Vagina (tissue), 2 donors: ENCODE measurements around the gene PBX1.

ENCODE experiments used
- POLR2A ChIP-seq, 2 donors: fragments of 450-650 bp; IDR thresholded peaks; one replicate each; pipeline ENCODE4 v1.6.1; 2017; ENCODE audit warnings: antibody characterized with exemption in 2 of 2, mild to moderate bottlenecking in 2 of 2, moderate library complexity in 2 of 2
- POLR2AphosphoS5 ChIP-seq, 2 donors: sonication (generic); formaldehyde crosslinking; IDR thresholded peaks; one replicate each; pipeline ENCODE4 v1.9.0; 2017; ENCODE audit warnings: antibody characterized with exemption in 2 of 2, mild to moderate bottlenecking in 2 of 2, low read depth in 1 of 2; ENCODE audit not compliant: insufficient read depth in 1 of 2
- TF ChIP-seq, protein P1 (sequence below), 3 experiments: fragments of 450-650 bp in 2 of 3; fragments of 200-600 bp in 1 of 3; sonication (generic) in 1 of 3; IDR thresholded peaks; one replicate each; pipeline ENCODE4 v1.5.1; 2017 to 2019; ENCODE audit warnings: antibody characterized with exemption in 3 of 3, mild to moderate bottlenecking in 2 of 3, moderate library complexity in 2 of 3

DNA sequence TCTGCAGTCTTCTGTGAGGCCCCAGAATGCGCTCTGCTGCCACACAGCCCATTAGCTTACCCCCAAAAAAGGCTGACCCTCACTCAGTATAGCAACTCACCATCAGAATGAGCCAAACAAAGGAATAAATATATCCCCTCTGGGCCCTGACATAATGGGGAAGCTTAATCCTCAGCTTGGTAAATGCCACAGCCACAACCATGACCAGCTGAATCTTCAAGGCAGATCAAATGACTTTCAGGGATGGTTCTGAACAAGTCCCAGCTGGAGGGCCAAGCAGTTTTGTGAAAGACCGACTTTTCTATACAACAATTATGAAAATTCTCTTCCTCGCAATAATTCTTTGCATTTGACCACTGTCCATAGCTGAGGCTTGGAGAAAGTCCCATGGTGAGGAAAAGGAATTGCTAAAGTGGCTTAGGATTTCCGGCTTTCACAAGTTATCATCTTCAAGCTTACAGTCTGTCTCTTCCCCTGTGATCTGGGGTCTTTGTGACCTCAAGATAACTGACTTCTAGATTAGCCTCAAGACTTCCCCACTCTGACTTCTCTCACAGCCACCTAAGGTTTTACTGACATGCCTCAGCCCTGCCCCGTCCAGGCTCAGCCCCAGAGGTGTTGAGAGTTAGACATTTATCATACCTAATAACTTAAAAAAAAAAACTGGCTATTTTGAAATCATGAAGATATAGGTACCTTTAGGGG is 47.8 kb upstream of the PBX1 start:
- TF ChIP-seq, protein P1, sequence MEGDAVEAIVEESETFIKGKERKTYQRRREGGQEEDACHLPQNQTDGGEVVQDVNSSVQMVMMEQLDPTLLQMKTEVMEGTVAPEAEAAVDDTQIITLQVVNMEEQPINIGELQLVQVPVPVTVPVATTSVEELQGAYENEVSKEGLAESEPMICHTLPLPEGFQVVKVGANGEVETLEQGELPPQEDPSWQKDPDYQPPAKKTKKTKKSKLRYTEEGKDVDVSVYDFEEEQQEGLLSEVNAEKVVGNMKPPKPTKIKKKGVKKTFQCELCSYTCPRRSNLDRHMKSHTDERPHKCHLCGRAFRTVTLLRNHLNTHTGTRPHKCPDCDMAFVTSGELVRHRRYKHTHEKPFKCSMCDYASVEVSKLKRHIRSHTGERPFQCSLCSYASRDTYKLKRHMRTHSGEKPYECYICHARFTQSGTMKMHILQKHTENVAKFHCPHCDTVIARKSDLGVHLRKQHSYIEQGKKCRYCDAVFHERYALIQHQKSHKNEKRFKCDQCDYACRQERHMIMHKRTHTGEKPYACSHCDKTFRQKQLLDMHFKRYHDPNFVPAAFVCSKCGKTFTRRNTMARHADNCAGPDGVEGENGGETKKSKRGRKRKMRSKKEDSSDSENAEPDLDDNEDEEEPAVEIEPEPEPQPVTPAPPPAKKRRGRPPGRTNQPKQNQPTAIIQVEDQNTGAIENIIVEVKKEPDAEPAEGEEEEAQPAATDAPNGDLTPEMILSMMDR (IDR thresholded peaks at IDR 0.05) = no peak
- TF ChIP-seq POLR2A (IDR thresholded peaks at IDR 0.05) = no peak
- TF ChIP-seq POLR2AphosphoS5 (IDR thresholded peaks at IDR 0.05; ENCODE audit: insufficient read depth in 1 of 2, low read depth in 1 of 2) = no peak
